Right cardiac atrium (tissue), 5 donors: Measurements from ENCODE around the gene ITGA7. TPM values are rescaled to one million over a fixed set of nuclear protein-coding genes. Genes with fewer than 3 reads are reported as not detected.

Experiments
- ATAC-seq, 2 donors: fragments of 200-7000 bp; cut with Tn5 transposase; one replicate each; pipeline versions ENCODE4 v1.8.0 to v1.9.1; 2020; ENCODE audit warnings: moderate library complexity in 2 of 2, mild to moderate bottlenecking in 1 of 2
- DNase-seq, 3 donors: peaks; one replicate each; pipeline ENCODE4 v3.0.0-alpha.2; 2020
- H3K27ac ChIP-seq: one replicate; pipeline ENCODE4 v1.5.1; 2013; ENCODE audit warnings: mild to moderate bottlenecking, low read length, control low read depth, moderate library complexity
- H3K27me3 ChIP-seq: one replicate; pipeline ENCODE4 v1.6.1; 2013; ENCODE audit not compliant: control insufficient read depth, insufficient read depth
- H3K4me1 ChIP-seq: one replicate; pipeline ENCODE4 v1.6.1; 2013; ENCODE audit warnings: low read length; ENCODE audit not compliant: control insufficient read depth, insufficient read depth
- H3K4me3 ChIP-seq: one replicate; pipeline ENCODE4 v1.5.1; 2013; ENCODE audit warnings: low read length, control low read depth
- H3K9me3 ChIP-seq: one replicate; pipeline ENCODE4 v1.6.1; 2013; ENCODE audit warnings: low read length; ENCODE audit not compliant: control insufficient read depth
- WGBS: extraction: QIAGEN DNeasy Blood & Tissue Kit; methylation state at CpG from one replicate; pipeline ENCODE4 v1.1.7; 2013; 5-methylcytosine and 5-hydroxymethylcytosine counted together
- intact Hi-C, 4 donors: fragments of 100-400 bp; cut with DNase I; formaldehyde crosslinking; loops; one replicate each; pipeline versions ENCODE4 v1.11.0 to v1.14.0; 2022 to 2023
- polyA plus RNA-seq: library from polyadenylated mRNA; stranded (reverse); fragments of 200-250 nt; gene quantifications from one replicate; pipeline ENCODE4 v1.2.3, GENCODE V29; 2013
- total RNA-seq, 4 donors: library from RNA; stranded (reverse); fragmentation: NEBNext Ultra II Directional; extraction: Animal tissue kit (Norgen Biotek cat#: 25700); gene quantifications; one replicate each; pipeline ENCODE4 v1.2.1, GENCODE V29; 2021
- donor health status: healthy with polysubstance abuse.
- donor health status: DM: no; HTN: yes; CAD: no.
- donor health status: DM: no; HTN: no; CAD: no.
- donor health status: DM: no; HTN: yes; CAD: no; lungs with severe emphysema.
- donor health status: DM: yes; HTN: yes; CAD: no.

ITGA7 gene
- total and polyA plus RNA-seq, 5 donors = 288 to 674 (median 602) TPM

GRCh38 chr12:55706568-55707218, 1.0 kb downstream of the ITGA7 start:
- Histone ChIP-seq H3K9me3 (no peaks in the 10 kb centered on the region), H3K4me3 (peak overlapping the region; percentile 81), H3K27ac (peak overlapping the region; percentile 97), H3K4me1 (peaks cover 10% of the 10 kb centered on the region), H3K27me3 (no peaks in the 10 kb centered on the region)
- intact Hi-C loops = no loop called here
- ATAC-seq (no peak), DNase-seq (peak in 2 of 3 donors; percentile 6 to 32)
- WGBS = 36% methylated on average over 2 of the region's 2 CpGs

- WGBS = 25% methylated on average over 5 of the region's 5 CpGs
- H3K4me1 ChIP-seq = peaks cover 10% of the 10 kb centered on the region
- DNase-seq = peak in 2 of 3 donors; percentile 63 to 74
Measured at GRCh38 chr12:55705782-55706402, 1.8 kb downstream of the ITGA7 start.

GRCh38 chr12:55704824-55705718, 2.6 kb downstream of the ITGA7 start:
- Histone ChIP-seq H3K4me1 (peaks cover 10% of the 10 kb centered on the region), H3K27ac (peak overlapping the region; percentile 93), H3K9me3 (no peaks in the 10 kb centered on the region), H3K27me3 (no peaks in the 10 kb centered on the region), H3K4me3 (peak overlapping the region; percentile 81)
- 35% methylated on average over 9 of the region's 9 CpGs for whole genome bisulfite sequencing
- ATAC-seq (peak; percentile 7 to 19), DNase-seq (peak; percentile 61 to 85 (median 85))
- intact Hi-C loops = no loop called here

More at GRCh38 chr12:55705782-55706402, 1.8 kb downstream of the ITGA7 start:
- H3K27me3 ChIP-seq = no peaks in the 10 kb centered on the region
- no peaks in the 10 kb centered on the region for H3K9me3 ChIP-seq
- H3K4me3 ChIP-seq = peak overlapping the region; percentile 81
- ATAC-seq = no peak
- H3K27ac ChIP-seq = peak overlapping the region; percentile 97
- intact Hi-C loops = no loop called here

- peak; percentile 57 to 82 (median 78) for DNase-seq
- Histone ChIP-seq H3K4me3 (peak overlapping the region; percentile 81), H3K27me3 (no peaks in the 10 kb centered on the region), H3K9me3 (no peaks in the 10 kb centered on the region), H3K4me1 (peaks cover 10% of the 10 kb centered on the region), H3K27ac (peak overlapping the region; percentile 95)
- intact Hi-C loops = no loop called here
- ATAC-seq = peak; percentile 1 to 9
- WGBS = 40% methylated on average over 6 of the region's 6 CpGs
Measured at GRCh38 chr12:55703901-55704761, 3.6 kb downstream of the ITGA7 start.

GRCh38 chr12:55703288-55703687, 4.4 kb downstream of the ITGA7 start:
- Histone ChIP-seq H3K4me1 (peaks cover 10% of the 10 kb centered on the region), H3K4me3 (peak overlapping the region; percentile 81), H3K27me3 (no peaks in the 10 kb centered on the region), H3K9me3 (no peaks in the 10 kb centered on the region), H3K27ac (peak overlapping the region; percentile 95)
- peak; percentile 23 to 24 for ATAC-seq
- intact Hi-C loops = no loop called here
- peak; percentile 54 to 69 (median 62) for DNase-seq
- WGBS = 54% methylated on average over 2 of the region's 2 CpGs

- Histone ChIP-seq H3K4me3 (no peak overlapping the region), H3K27ac (peak overlapping the region; percentile 95), H3K9me3 (no peaks in the 10 kb centered on the region), H3K27me3 (no peaks in the 10 kb centered on the region), H3K4me1 (peaks cover 8% of the 10 kb centered on the region)
- intact Hi-C loops = no loop called here
- DNase-seq = peak in 1 of 3 donors; percentile 58
- peak in 1 of 2 donors; percentile 0 for ATAC-seq
- WGBS = 83% methylated on average over 8 of the region's 8 CpGs
Measured at GRCh38 chr12:55702861-55703260, 4.8 kb downstream of the ITGA7 start.

GRCh38 chr12:55700255-55701018, 7.3 kb downstream of the ITGA7 start:
- intact Hi-C loops = no loop called here
- Histone ChIP-seq H3K27me3 (no peaks in the 10 kb centered on the region), H3K4me3 (no peak overlapping the region), H3K4me1 (peaks cover 6% of the 10 kb centered on the region), H3K9me3 (no peaks in the 10 kb centered on the region), H3K27ac (peak overlapping the region; percentile 62)
- ATAC-seq = no peak
- DNase-seq = peak in 2 of 3 donors; percentile 48 to 56
- 79% methylated on average over 21 of the region's 21 CpGs for WGBS

GRCh38 chr12:55699471-55700055, 8.1 kb downstream of the ITGA7 start:
- Histone ChIP-seq H3K27me3 (no peaks in the 10 kb centered on the region), H3K27ac (no peak overlapping the region), H3K4me3 (no peak overlapping the region), H3K4me1 (peaks cover 6% of the 10 kb centered on the region), H3K9me3 (no peaks in the 10 kb centered on the region)
- intact Hi-C loops = no loop called here
- ATAC-seq (no peak), DNase-seq (peak in 1 of 3 donors; percentile 14)
- WGBS = 68% methylated on average over 5 of the region's 5 CpGs

GRCh38 chr12:55698965-55699364, 8.7 kb downstream of the ITGA7 start:
- peak in 2 of 3 donors; percentile 32 to 39 for DNase-seq
- peaks cover 6% of the 10 kb centered on the region for H3K4me1 ChIP-seq
- H3K27ac ChIP-seq = no peak overlapping the region
- intact Hi-C loops = no loop called here
- 90% methylated on average over 1 of the region's 1 CpG for WGBS
- H3K9me3 ChIP-seq = no peaks in the 10 kb centered on the region
- no peak for ATAC-seq
- no peak overlapping the region for H3K4me3 ChIP-seq
- no peaks in the 10 kb centered on the region for H3K27me3 ChIP-seq
